Sciatic nerve (tissue), 2 donors: Measurements from ENCODE around the gene DHDDS. TPM values are rescaled to one million over a fixed set of nuclear protein-coding genes. Genes with fewer than 3 reads are reported as not detected.

Source experiments
- ATAC-seq: fragments of 200-7000 bp; cut with Tn5 transposase; one replicate; pipeline ENCODE4 v1.9.1; 2020; ENCODE audit warnings: mild to moderate bottlenecking, moderate library complexity
- DNase-seq: peaks from one replicate; pipeline ENCODE4 v3.0.0-alpha.2; 2020; ENCODE audit warnings: low spot score
- intact Hi-C: fragments of 100-400 bp; cut with DNase I; formaldehyde crosslinking; loops from one replicate; pipeline ENCODE4 v1.14.2; 2022
- total RNA-seq: library from RNA; stranded (reverse); fragmentation: NEBNext Ultra II Directional; extraction: Animal tissue kit (Norgen Biotek cat#: 25700); gene quantifications from one replicate; pipeline ENCODE4 v1.2.1, GENCODE V29; 2021
- donor health status: DM: no; HTN: no; CAD: no.
- donor health status: DM: no; HTN: no; CAD: no.

The DHDDS gene
- total RNA-seq, 1 donor from 2014 or later = 42.2 TPM

DNA sequence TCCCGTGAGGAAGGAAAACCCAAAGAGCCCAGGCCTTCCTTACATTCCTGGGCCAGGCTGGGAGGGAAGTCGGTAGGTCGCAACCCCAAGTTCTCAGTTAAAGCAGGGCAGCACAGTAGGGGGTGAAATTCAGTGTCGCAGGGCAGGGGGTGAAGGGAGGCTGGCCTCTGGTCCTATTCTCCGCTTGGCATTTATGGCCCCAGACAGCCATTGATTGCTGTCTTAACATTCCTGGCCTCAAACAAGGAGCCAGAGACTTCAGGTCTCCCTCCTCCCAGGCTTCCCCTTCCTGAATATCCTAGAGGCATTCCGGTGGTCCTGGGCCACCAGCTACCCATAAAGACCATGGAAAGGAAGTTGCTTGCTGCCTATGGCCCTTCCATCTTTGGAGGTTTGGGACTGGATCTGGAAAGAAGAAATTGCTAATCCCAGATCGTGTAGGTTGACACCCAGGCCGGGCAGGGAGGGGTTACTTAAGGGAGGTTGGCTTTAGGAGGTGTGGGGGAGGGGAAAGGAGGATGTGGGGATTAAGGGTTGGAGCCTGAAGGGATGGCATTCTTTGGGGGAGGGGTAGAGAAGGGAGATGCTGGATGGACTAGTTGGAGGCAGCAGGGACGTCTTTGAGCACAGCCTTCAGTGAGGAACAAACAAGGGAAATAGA is 19.8 kb upstream of the DHDDS start:
- no peak for ATAC-seq
- intact Hi-C loops = no loop called here
- no peak for DNase-seq

DNA sequence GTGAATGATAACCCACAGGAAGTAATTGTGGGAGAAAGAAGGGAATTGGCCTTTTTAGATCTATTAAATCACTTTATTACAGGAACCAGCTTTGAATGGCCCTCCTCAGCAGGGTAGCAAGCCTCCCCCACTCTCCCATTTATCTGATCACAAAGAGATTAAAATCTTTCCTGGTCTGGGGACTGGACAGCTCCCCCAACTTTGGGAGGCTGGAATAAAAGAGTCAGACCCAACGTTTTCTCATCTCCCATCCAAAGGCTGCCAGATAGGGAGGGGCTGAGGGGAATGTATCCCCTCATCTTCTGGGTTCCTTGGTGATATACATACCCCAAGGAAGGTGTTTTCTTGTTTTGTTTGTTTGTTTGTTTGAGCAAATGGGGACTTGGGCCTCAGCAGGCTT is 19.1 kb upstream of the DHDDS start:
- intact Hi-C loops = no loop called here
- ATAC-seq = no peak
- DNase-seq = no peak

DNA sequence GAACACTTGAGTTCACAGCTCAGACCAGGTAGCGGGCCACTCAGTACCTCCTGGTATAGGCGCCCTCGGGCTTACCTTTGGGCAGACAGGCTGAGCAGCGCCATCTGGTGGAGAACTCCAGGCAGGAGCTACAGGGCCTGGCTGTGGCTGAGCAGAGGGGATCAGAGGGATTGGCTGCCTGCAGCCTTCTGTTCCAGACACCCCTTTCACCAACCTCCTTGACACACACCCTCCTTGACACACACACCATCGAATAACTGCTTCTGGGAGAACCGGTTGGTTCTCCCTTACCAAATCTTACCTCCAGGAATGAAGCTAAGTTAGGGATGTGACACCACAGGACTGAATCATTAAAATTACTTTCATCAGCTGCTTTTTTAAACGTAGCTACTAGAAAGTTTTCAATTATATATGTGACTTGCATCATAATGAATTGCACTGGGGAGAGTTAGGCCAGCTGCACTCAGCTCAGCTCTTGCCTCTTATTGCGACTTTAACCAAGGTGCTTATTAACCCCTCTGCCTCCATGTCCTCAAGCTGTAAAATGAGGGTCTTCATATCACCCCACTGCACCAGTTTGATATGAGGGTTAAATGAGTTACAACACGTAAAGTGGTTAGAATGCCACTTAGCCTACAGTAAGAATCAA is 14.9 kb upstream of the DHDDS start:
- DNase-seq = peak; percentile 82
- intact Hi-C loops = no loop called here
- peak; percentile 78 for ATAC-seq

DNA sequence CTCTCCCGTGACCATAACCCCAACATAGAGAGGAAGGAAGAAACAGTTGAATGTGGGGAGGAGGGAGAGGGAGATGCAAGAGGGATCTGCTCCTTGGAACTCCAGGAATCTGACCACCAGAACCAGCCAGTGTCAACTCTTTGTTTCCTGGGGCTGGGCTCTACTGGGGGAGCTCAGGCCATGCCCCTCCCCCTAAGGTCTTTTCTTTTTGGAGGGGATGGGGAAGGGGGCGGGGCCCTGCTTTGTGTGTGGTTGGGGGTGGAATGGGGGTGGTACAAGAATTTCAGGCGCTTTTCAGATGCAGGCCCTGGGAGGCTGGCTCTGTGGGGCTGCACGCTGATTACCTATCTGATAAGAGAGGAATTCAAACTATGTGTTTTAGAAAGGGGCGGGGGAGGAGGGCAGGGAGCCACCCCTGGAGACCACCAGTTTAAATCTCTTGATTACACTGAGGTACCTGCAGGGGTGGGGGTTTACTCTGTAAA is 13.2 kb upstream of the DHDDS start:
- DNase-seq (no peak), ATAC-seq (no peak)
- intact Hi-C loops = no loop called here

GRCh38 chr1:26419494-26419893 is 12.6 kb upstream of the DHDDS start:
- DNase-seq = no peak
- intact Hi-C loops = no loop called here
- ATAC-seq = no peak

DNA sequence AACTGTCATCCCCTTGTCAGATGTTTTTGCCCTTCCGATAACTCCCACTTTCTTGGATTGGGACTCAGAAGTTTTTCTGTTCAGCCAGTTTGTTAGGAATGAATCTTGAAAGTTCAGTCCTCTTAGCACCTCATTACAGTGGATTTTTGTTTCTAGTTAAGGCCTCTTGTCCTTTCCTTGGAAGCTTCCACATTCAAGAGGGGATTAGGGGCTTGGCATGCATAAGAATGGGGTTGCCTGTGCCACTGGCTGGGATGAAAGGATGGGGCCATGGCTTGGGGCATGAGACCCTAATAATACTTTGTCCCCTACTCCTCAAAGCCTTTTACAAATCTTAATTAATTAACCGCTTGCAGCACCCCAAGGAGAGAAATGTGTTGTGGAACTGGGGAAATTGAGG is 2.4 kb upstream of the DHDDS start:
- intact Hi-C loops = no loop called here
- ATAC-seq = no peak
- no peak for DNase-seq

- intact Hi-C loops = no loop called here
- DNase-seq (no peak), ATAC-seq (no peak)
Observed at GRCh38 chr1:26432793-26433192, 672 bp downstream of the DHDDS start.

- ATAC-seq = no peak
- intact Hi-C loops = no loop called here
- DNase-seq = no peak
Observed at GRCh38 chr1:26434161-26434752, 2.1 kb downstream of the DHDDS start.

- DNase-seq = no peak
- no peak for ATAC-seq
- intact Hi-C loops = no loop called here
Observed at GRCh38 chr1:26438041-26438440, 5.9 kb downstream of the DHDDS start.

GRCh38 chr1:26440259-26440658 is 8.1 kb downstream of the DHDDS start:
- ATAC-seq (no peak), DNase-seq (no peak)
- intact Hi-C loops = no loop called here

- intact Hi-C loops = no loop called here
- DNase-seq = no peak
- ATAC-seq = no peak
Observed at GRCh38 chr1:26449868-26450267, 17.7 kb downstream of the DHDDS start.

DNA sequence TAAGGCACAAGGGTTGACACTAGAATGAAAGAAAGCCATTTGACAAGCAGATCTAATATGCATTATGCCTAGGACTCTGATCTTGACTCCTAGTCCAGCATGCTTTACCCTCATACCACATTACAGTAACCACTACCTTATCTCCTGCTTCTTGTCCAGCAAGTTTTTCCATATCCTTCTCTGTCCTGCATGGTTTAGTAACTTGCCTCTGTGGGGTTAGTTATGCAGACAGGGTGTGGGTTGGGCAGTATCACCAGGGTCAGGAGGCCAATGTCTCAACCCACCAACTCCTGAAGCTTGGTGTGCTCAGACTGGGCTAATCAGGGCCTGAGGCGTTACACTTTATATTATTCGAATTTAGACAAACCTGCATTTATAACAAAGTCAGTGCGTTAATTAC is 18.8 kb downstream of the DHDDS start:
- ATAC-seq (no peak), DNase-seq (no peak)
- intact Hi-C loops = no loop called here

GRCh38 chr1:26452459-26453183 is 20.5 kb downstream of the DHDDS start:
- ATAC-seq (no peak), DNase-seq (no peak)
- intact Hi-C loops = no loop called here

DNA sequence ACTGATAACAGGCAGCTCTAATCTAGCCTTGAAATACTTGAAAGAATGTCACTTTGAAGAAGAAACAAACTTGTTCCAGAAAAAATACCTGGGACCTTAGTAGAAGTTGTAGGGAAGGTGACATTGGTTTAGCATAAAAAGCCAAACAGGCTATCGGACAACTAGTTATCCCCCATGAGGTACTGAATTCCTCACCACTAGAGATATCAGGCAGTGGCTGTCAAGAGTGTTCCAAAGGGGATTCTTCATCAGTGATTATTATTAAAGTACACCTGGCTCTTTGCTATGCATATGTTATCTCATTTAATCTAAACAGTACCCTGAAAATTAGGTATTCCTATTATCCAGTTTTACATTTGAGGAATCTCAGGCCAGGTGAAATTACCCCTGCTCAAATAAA is 27.0 kb downstream of the DHDDS start:
- no peak for ATAC-seq
- DNase-seq = no peak
- intact Hi-C loops = no loop called here

DNA sequence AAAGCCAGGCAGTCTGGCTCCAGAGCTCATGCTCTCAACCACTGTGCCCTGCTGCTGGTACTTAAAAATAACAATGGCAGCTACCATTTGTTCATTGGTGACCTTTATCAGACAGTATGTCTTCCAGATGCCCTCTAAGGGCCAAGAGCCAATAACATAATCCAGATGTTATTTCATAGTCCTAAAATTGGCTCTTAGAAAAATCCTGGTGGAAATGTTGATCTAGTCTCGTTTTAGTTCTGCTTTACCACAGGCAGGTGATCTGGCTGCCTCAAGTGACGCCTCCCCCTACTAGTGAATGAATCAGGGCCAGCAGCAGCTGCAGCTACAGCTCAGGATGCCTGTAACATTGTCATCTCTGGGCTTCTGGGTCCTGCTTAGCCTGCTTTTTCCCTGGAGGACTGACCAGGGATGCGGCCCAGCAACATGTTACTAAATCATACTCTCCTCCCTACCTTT is 27.5 kb downstream of the DHDDS start:
- intact Hi-C loops = no loop called here
- ATAC-seq (no peak), DNase-seq (no peak)

DNA sequence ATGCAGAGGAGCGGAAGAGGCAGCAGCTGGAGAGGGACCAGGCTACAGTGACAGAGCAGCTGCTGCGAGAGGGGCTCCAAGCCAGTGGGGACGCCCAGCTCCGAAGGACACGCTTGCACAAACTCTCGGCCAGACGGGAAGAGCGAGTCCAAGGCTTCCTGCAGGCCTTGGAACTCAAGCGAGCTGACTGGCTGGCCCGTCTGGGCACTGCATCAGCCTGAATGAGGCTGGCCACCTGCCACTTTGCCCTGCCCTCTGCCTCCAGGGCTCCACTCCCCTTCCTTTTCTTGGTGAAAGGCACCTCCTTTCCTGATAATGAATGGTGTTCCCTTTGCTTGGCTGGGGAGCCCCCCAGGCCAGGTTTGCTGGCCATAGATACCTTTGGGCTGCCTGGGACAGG is 36.8 kb downstream of the DHDDS start:
- intact Hi-C loops = no loop called here
- DNase-seq = no peak
- no peak for ATAC-seq

GRCh38 chr1:26469558-26469957 is 37.4 kb downstream of the DHDDS start:
- intact Hi-C loops = no loop called here
- DNase-seq = no peak
- ATAC-seq = no peak

DNA sequence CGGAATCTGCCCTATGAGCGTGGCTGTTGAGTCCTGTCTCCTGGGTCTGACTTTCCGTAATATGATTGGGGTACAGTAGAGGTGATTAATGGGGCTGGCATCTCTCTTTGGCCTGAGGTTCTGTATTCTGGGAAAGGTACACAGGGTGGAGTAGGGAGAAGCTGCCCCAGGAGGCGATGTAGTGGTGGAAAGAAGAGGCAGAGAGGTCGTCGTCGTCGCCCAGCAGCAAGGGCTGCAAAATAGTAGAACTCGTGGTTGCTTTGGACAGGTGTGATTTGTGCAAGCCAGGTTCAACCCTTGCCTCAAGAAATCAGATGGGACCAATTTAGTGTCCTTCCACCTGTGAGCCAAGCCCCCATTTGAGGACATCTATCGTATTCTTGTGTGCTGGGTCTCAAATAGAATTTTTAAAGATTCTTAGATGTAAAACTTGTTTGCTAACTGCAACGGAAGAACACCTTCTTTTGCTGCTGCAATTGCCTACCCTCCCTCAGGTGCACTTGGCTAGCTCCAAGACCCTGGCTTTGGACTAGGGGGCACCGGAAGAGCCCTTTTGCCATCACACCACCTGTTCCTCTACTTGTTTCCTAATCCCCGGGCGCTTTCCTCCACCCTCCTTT is 38.9 kb downstream of the DHDDS start:
- ATAC-seq (no peak), DNase-seq (no peak)
- intact Hi-C loops = no loop called here

DNA sequence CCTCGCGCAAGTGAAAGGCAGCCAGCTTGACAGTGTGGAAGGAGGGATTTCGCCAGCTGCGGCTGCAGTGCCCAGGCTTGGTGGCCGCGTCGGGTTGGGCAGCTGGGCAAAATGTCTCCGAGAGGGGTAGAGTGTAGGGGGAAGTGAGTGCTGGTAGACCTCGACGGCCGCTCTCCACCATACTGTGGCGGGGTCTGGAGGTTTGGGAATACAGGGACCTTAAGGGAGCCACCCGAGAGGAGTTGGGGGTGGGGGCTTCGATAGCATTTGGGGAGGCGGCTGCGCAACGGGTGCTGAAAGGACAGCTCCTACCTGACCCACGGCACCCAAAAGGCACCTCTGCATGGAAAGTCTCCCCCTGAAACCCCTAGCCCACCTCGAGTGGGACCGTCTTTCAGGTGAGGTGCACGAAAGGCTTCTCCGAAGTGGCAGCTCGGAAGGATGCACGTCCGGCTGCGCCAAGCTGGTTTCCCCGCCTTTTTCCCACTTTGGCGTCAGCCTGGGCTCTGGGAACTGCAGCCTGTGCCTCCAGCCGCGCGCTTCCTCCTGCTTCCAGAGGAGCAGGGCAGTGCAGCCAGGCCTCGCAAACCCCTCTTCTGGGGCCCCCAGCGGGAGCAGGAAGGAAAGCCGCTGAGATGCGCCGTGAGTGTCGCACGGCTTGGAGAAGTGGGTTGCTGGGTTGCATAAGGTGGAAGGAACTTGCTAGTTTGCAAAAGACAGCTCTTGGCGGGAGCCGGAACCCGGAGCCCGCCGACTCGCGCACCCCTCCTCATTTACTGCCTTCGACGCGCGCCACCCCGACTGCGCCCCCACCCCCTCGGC is 39.6 kb downstream of the DHDDS start:
- DNase-seq (peak; percentile 83), ATAC-seq (peak; percentile 57)
- intact Hi-C loops = no loop called here
